GM18508 (cell line): ENCODE data around the gene XRCC1.
"Not testable (repeated sequence)": the region's sequence is repeated elsewhere in the genome, so short reads cannot be mapped to it uniquely, and the experiment has no call there.

ENCODE experiments used
- ATAC-seq: cut with Tn5 transposase; IDR thresholded peaks from one replicate; pipeline ENCODE4 v1.9.1; 2021; ENCODE audit warnings: moderate number of reproducible peaks; ENCODE audit not compliant: insufficient read depth, unreplicated experiment

XRCC1 gene

DNA sequence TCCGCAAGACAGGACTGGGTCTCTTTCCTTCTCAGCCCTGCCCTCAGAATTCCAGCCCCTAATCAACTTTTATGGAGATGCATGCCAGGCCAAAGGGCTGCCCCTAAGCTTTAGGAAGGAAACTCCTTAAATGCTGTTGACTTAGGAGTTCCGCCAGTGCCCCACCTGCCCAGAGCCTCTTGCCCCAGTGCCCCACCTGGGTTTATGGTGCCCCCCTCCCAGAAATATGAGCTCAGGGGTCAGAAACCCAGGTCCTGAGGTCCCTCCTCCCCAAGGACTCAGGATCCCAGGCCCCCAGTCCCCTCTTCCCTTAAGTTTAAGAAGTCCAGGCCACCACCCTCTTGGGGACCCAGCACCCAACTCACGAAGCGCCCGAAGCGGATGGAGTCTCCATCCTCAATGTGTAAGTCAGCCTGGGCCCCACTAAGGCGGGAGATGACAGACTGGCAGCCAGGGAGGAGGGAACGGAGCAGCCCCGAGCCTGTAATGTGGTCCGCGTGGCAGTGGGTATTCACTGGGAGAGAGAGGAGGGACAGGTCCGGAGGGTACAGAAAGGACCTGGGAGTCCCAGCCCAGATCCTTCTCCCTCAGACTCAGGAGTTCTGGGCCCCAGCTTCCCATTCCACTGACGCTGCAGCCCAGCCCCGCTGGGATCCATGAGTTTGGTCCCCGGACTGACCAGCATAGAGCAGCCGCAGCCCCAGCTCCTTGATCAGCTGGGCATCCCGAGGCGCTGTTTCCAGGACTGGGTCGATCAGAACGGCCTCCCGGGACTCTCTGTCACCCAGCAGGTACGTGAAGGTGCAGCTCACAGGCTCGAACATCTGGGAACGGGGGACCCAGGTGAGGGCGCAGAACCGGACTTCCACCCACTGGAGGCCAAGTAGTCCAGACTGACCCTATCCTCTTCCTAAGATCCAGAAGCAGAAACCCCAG, 49.2 kb downstream of the XRCC1 start:
- no peak for ATAC-seq

DNA sequence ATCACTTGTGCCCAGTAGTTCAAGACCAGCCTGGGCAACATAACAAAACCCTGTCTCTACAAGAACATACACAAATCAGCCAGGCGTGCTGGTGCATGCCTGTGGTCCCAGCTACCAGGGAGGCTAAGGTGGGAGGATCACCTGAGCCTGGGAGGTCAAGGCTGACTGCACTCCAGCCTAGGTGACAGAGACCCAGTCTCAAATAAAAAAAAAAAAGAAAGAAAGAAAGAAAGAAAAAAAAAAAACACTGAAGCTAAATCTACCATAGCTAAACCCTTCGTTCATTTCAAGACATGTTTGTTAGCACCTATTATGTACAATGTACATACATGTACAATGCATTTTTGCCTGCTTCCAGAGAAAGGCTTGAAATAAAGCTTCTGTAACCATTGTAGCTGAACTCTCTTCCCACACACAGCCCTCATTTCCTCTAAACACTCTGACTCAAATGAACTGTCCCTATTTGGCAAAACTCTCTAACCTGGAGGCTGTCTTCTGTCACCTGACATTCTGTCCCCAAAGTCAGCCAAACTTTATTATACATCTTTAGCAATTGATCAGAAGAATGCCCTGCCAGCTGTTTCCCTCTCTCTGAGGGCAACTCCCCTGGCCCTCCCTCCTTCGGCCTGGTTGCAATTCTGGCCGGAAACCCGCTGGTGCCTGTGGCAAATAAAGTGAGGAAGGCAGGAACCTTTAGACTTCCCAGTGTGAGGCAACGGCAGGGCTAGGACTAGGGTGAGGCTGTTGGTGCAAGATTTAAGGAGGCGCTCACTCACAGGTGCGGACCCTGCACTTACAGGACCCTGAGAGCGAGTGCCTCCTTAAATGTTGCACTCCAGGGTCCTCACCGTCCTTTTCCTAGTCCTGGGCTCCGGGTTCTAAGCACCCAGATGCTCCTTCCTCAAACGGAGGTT, 50.1 kb downstream of the XRCC1 start:
- no peak for ATAC-seq

DNA sequence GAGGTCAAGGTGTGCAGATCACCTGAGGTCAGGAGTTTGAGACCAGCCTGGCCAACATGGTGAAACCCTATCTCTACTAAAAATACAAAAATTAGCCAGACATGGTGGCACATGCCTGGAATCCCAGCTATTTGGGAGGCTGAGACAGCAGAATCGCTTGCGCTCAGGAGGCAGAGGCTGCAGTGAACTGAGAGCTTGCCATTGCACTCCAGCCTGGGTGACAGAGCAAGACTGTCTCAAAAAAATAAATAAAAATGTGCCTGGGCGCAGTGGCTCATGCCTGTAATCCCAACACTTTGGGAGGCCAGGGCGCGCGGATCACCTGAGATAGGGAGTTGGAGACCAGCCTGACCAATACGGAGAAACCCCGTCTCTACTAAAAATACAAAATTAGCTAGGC, 51.6 kb downstream of the XRCC1 start:
- ATAC-seq: not testable (repeated sequence)

DNA sequence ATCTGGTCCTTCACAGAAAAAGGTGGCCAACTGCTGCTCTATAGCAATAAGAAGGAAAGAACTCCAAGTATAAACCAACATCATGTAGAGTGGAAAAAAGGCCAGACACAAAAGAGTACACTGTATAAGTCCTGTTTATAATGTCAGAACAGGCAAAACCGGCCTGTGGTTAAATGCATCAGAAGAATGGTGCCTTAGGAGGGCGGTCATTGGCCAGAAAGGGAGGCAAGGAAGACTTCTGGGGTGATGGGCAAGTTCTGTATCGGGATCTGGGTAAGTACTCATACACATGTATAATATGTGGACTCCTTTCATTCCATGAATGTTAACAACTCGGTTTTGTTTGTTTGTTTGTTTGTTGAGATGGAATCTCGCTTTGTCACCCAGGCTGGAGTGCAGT, 52.4 kb downstream of the XRCC1 start:
- no peak for ATAC-seq

DNA sequence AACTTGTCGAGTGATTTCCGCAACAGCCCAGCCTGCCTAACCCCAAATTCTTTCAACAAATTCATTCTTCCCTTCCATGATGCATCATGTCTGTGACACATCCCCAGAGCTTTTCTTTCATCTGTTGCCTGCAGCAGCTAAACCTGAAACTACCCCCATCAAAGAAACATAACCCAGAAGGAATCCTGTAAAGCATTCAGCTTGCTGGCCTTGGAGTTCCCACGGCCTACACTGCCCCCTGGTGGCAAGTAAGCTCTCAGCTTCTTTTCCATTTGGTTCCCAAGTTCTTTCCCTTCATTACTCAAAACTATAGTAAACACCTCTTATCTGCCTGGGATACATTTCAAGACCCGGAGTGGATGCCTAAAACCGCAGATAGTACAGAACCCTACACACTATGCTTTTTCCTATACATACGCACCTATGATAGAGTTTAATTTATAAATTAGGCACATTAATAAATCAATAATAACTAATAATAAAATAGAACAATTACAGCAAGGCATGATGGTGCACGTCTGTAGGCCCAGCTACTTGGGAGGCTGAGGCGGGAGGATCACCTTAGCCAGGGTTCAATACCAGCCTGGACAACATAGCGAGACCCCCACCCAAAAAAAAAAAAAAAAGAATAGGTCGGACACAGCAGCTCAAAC, 55.8 kb downstream of the XRCC1 start:
- no peak for ATAC-seq

DNA sequence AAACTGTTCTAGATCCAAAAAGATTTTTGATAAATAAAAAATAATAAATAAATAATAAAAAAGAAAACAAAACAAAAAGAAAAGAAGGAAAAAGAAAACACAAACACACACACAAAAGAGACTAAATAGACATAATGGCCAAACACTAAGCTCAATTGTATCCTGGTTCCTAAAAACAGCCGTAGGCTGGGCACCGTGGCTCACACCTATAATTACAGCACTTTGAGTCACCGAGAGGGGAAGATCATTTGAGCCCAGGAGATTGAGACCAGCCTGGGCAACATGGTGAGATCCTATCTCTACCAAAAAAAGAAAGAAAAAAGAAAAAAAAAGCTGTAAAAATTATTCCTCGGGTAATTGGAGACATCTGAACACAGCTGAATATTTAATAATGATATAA, 57.3 kb downstream of the XRCC1 start:
- ATAC-seq: no peak

DNA sequence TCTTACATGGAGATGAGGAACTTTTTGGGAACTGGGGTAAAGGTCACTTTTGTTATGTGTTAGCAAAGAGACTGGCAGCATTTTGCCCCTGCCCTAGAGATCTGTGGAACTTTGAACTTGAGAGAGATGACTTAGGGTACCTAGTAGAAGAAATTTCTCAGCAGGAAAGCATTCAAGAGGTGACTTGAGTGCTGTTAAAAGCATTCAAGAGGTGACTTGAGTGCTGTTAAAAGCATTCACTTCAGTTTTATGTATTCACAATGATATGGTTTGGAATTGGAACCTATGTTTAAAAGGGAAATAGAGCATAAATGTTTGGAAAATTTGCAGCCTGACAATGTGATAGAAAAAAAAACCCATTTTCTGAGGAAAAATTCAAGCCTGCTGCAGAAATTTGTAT, 62.9 kb downstream of the XRCC1 start:
- ATAC-seq: not testable (repeated sequence)

DNA sequence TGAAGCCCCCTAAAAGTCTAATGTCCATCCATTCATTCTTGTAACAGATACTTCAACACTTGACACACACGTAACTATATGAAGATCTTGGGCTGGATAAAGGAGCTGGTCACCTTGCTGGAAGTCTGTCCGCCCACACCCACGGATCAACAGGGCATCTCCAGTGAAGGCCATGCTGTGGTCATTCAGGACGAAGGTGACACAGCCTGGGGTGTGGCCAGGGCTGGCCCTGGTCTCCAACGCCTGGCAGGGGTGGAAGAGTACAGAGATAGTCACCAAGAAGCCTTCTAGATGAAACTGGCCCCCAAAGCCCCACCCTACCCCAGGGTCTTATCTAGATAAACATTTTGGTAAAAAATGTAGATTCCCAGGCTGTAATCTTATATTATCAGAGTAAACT, 64.0 kb downstream of the XRCC1 start:
- no peak for ATAC-seq

DNA sequence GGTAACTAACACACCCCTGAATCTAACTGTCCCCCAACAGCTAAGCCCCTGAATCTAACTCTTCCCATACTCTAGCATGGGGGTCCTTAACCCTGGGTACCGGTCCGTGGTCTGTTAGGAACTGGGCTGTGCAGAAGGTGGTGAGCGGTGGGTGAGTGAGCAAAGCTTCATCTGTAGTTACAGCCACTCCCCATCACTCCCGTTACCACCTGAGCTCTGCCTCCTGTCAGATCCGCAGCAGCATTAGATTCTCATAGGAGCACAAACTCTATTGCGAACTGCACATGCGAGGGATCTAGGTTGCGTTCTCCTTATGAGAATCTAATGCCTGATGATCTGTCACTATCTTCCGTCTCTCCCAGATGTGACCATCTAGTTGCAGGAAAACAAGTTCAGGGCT, 64.6 kb downstream of the XRCC1 start:
- no peak for ATAC-seq

DNA sequence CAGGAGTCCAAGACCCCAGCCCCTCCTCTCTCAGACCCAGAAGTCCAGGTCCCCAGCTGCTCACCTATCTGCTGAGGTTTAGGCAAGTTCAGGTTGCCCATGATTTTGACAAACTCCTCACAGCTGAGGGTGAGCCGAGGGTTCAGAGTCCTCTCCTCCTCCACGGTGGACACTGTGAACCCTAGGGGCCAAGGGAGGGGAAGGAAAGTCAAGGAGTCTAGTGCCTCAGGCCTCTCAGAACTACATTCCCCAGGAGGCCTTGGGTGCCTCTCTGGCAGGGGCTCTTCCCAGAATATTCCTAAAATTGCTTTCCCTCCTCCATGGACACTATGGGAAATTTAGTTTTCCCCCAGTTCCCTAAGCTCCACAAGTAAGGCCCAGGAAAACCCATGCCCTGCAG, 67.4 kb downstream of the XRCC1 start:
- ATAC-seq: no peak

DNA sequence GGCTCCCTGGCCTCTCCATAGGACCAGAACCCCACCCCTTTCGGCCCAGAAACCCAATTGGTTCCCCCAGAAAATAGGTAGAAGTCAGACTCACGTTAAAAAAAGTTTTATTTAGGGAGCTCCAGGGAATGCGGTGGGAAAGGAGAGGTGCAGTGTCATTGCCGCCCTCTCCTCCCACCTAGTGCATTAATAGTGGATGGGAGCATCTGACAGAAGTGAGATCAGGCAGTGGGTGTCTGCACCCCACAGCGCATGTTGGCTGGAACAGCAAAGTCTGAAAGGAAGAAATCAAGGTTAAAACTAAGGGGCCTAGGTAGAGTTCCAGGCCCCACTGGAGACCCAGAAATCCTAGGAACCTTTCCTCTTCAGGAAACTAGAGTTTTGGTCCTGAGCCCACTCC, 68.7 kb downstream of the XRCC1 start:
- ATAC-seq: no peak

DNA sequence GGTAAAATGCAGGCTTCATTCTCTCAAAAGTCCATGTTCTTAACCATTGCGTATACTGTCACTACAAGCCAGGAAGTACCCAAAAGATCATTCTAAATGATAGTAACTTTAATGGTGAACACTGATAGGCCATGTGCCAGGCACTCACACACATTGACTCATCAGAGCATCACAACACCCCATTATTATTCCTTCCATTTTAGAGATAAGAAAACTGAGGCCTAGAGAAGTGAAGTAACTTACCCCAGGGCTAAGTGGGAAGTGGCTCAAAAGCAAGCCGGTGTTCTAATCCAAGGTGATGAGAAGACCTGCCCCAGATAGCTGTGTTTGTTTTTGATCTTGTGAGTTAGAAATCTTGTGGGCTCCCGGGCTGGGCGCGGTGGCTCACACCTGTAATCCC, 69.4 kb downstream of the XRCC1 start:
- ATAC-seq: no peak

DNA sequence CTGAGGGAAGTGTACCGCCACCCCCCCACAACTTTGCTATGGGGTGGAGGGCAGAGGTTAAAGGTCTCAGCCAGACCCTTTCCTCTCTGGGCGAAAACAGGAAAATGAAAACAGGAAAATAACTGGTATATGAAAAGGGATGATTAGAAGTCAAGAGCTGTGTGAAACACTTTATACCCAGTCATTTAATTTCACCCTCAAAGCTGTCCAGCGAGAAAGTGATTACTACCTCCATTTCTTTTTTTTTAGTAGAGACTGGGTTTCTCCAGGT, 70.2 kb downstream of the XRCC1 start:
- ATAC-seq: no peak

DNA sequence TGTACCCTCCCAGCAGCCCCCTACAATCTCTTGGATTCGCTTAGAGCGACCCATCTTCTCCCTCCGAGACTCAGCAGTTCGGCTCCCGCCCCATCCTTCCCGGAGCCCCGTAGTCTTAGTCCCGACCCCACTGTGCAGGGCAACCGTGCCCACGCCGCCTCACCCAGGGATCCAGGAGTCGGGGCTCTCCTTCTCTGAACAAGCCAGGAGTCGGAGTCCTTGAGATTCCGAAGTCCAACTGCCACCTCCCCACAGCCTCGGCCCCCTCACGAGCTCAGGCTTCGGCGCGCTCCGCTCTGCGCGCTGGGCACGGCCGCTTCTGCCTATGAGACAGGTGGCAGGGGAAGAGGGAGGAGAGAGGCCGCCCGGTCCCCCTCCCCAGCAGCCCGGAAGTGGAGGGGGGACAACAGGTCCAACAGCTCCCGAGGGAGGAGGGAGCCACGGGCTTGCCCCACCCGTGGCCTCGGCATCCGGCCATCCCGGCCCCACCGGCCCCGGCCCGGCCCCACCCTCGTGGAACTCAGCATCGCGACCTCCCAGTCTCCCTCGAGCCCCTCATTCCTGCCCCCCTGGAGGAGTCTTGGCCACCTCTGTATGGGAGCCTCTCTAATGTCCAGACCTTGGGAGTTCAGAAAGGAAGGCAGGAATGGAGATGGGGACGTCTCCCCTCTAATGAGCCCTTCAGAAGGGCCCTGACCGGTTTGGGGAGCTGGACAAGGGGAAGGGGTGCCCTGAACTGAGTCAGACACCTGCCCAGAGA, 70.7 kb downstream of the XRCC1 start, which contains the start of gene PHLDB3:
PHLDB3 (minus strand) TSS at position 321 of the 760 bp plus-strand sequence. CDS start 628 bp downstream, outside the sequence.
- no peak for ATAC-seq

DNA sequence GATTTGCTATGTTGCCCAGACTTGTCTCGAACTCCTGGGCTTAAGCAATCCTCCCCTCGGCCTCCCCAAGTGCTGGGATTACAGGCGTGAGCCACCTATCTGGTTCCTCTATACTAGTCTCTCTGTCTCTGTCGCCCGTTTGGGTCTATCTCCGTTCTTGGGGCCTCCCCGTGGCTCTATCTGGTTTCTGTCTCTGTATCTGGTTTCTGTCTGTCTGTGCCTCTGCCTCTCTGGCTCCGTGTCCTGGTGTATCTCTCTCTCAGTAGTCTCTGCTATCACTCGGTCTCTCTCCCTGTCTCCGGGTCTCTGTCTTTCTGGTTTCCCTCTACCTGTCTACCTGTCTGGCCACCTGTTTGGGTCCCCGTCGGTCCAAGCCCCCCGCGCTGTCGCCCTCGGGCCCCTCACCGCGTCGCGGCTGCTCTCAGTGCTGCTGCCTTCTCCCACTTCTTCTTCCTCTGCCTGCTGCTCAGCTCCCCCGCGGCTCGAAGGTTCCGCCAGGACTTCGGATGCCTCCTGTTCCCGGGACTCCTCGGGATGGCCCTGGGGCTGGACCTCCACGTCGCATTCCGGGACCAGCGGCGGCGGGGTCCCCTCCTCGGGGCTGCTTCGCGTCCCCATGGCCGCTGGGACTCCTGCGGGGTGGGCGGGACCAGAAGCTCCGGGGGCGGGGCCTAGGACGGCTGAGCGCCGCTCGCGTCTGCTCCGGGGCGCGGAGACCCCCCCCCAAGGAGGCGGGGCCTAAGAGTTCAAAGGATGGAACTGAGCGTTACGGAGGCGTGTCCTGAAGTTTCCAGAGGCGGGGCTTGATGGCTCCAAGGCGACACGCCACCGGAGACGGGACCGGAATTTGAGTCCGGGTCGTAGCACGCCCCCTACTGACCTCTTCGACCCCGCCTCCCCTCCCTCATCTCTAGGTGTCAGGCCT, 71.6 kb downstream of the XRCC1 start:
- no peak for ATAC-seq

DNA sequence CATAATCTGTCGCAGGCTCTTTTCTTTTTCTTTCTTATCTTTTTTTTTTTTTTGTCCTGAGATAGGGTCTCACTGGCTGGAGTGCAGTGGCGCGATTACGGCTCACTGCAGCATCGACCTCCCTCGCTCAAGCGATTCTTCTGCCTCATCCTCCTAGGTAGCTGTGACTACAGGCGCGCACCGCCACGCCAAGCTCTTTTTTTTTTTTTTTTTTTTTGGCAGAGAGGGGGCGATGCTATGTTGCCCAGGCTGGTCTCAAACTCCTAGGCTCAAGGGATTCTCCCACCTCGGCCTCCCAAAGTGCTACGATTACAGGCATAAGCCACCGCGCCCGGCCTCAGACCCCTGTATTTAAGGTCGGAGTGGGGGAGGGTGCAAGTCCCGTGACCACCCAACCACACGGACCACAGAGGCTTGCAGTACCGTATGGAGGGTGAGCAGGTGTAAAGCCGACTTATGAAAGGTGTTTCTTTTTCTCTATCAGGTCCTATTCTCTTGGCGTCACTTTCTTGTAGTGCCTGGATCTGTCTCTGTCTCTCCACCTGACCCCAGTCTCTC, 72.8 kb downstream of the XRCC1 start:
- no peak for ATAC-seq

DNA sequence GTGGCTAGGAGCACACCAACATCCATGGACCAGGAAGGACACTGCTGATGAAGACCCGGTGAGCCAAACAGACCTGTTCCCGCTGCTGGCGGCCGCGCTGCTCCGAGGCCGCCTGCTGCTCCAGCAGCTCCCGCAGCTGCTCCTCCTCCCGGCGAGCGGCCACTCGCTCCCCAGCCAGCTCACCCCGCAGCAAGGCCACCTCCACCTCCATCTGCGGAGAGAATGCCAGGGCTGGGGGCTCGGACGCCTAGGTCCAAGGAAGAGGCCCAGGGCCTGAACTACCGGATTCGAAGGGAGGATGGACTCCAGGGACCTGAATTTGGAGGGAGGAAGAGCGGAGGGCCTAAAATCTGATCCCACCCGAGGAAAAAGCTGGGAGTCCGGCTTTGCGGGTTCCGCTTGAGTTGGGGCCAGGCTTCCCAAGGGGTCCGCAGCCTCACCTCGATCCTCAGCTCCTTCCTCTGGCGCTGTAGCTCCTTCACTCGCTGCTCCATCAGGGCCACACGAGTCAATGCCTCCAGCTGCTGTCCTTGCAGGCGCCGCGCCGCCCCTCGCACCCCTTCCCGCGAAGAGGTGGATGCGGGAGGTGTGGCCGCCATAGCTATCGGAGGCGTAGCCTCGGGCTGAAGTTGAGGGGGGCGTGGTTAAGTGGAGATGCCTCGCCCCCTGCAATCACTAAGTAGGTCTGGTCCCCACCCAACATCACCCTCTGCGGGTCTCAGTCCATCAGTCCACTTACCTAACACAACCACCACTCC, 73.5 kb downstream of the XRCC1 start:
- no peak for ATAC-seq

DNA sequence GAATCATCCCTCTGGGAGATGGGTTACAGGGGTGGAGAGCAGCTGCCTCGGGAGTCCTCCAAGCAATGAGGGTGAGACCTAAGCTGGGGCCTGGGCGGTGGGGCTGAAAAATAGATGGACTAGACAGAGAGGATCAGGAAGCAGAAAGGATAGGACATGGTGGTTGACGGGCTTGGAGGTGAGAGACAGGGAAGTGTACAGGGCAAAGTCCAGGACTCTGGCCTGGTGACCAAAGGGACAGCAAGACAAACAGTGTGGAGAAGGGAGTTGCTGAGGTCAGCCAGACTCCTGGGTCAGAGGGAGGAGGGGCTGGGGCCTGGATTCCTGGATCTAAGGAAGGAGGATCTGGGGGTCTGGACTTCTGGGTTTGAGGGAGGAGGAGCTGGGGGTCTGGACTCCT, 76.3 kb downstream of the XRCC1 start:
- ATAC-seq: no peak
